GM12874 (cell line): Measurements from ENCODE around the gene HARS2.

ENCODE experiments used
- CTCF ChIP-seq: IDR thresholded peaks from 2 replicates; pipeline ENCODE4 v1.5.1; 2011; ENCODE audit warnings: low read depth, mild to moderate bottlenecking, control low read depth, low read length, moderate library complexity; ENCODE audit not compliant: insufficient read depth

Gene HARS2

GRCh38 chr5:140671472-140672125 is 19.7 kb upstream of the HARS2 start:
- TF ChIP-seq CTCF, result no peak

GRCh38 chr5:140672455-140673186 is 18.6 kb upstream of the HARS2 start:
- TF ChIP-seq CTCF, result no peak

GRCh38 chr5:140673187-140673976 is 17.9 kb upstream of the HARS2 start, which contains the start of gene DND1:
DND1 (minus strand) TSS chr5:140673576; CDS start chr5:140673542, 34 bp downstream.
- TF ChIP-seq CTCF, result no peak

GRCh38 chr5:140674211-140674610 is 17.0 kb upstream of the HARS2 start:
- no peak for TF ChIP-seq CTCF

- TF ChIP-seq CTCF, result no peak
Measured at GRCh38 chr5:140674629-140675028, 16.6 kb upstream of the HARS2 start.

GRCh38 chr5:140677947-140678346 is 13.3 kb upstream of the HARS2 start:
- no peak for TF ChIP-seq CTCF

- TF ChIP-seq CTCF, result no peak
Measured at GRCh38 chr5:140678993-140679392, 12.3 kb upstream of the HARS2 start.
